ENCODE results near the gene CIZ1.

Gene CIZ1

DNA sequence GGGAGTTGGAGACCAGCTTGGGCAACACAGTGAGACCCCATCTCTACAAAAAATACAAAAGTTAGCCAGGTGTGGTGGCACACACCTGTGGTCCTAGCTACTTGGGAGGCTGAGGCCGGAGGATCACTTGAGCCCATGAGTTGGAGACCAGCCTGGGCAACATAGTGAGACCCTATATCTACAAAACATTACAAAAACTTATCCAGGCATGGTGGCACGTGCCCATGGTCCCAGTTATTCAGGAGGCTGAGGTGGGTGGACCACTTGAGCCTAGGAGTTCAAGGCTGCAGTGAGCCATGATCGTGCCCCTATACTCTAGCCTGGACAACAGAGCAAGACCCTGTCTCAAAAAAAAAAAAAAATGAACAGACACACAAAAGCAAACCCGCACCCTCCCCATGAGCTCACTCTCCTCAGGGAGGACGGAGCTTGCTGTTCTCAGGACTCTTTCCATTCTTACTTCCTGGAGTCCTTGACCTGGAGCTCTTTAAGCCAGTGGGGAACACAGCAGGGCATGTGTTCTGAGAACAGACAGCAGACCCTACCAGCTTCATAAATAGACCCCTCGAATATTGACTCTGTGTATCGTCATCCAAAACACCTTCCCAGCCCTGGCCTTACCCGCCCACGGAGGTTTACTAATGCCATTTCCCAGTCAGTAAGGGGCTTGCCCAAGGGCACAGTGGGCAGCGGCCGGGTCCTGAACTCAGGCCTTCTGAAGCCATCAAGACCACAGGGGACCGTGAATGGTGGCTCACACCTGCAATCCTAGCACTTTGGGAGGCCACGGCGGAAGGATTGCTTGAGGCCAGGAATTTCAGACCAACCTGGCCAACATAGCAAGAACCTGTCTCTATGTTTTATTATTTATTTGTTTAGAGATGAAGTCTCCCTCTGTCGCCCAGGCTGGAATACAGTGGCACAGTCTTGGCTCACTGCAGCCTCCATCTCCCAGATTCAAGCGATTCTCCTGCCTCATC, 75.0 kb downstream of the CIZ1 start:
- Histone ChIP-seq H3K9ac (ENCODE audit: low read depth, low read length, poor library complexity) (no peak overlapping the region), H2BK120ac (ENCODE audit: low read depth, low read length) (no peak overlapping the region), H3K79me1 (ENCODE audit: low read depth, low read length) (no peaks in the 10 kb centered on the region), H3K18ac (ENCODE audit: low read length) (no peak overlapping the region), H3K4me1 (ENCODE audit: control insufficient read depth in 2 of 2, insufficient read depth in 1 of 2, low read depth in 1 of 2, low read length in 2 of 2) (peaks cover 4 to 7% of the 10 kb centered on the region in 2 donors), H2BK5ac (ENCODE audit: low read length) (no peak overlapping the region), H3K4me2 (ENCODE audit: insufficient read depth, low read length, poor library complexity, severe bottlenecking) (no peak overlapping the region), H3K4ac (ENCODE audit: low read length) (no peak overlapping the region), H2AK5ac (ENCODE audit: low read depth, low read length) (peak overlapping the region; percentile 63), H2AFZ (ENCODE audit: low read length) (no peak overlapping the region), H3K23ac (ENCODE audit: low read depth, low read length, poor library complexity) (no peak overlapping the region), H3K14ac (ENCODE audit: low read length) (no peak overlapping the region), H3K4me3 (ENCODE audit: low read length in 2 of 2) (no peak overlapping the region), H3K36me3 (replicated peaks in 1 of 2; ENCODE audit: control insufficient read depth in 2 of 2, insufficient read depth in 2 of 2, low read length in 2 of 2) (peaks cover 11 to 13% of the 10 kb centered on the region in 2 donors), H3K9me3 (replicated peaks in 1 of 2; ENCODE audit: control insufficient read depth in 2 of 2, insufficient read depth in 1 of 2, low read depth in 1 of 2, low read length in 2 of 2) (no peaks in the 10 kb centered on the region), H3K27me3 (ENCODE audit: control insufficient read depth in 3 of 3, insufficient read depth in 3 of 3, low read depth in 1 of 3, low read length in 3 of 3) (no peaks in the 10 kb centered on the region), H3K27ac (replicated peaks; ENCODE audit: low read length) (no peak overlapping the region), H2BK15ac (ENCODE audit: low read length) (no peak overlapping the region), H4K91ac (ENCODE audit: low read depth, low read length, poor library complexity) (no peak overlapping the region), H4K8ac (ENCODE audit: low read depth, low read length) (no peak overlapping the region), H2BK12ac (ENCODE audit: low read length) (no peak overlapping the region)
- no peak for DNase-seq (ENCODE audit: low spot score)
- WGBS, 2 donors (ENCODE audit: extremely low coverage in 2 of 2, insufficient read length in 2 of 2, insufficient replicate concordance in 1 of 2): no CpG with 5 or more reads among the region's 16 CpGs

Data from neuronal stem cell (in vitro differentiated cells).